Neuronal stem cell (in vitro differentiated cells): ENCODE data around the gene FERMT2.

ENCODE experiments used
- DNase-seq: peaks from one replicate; pipeline ENCODE4 v3.0.0-alpha.2; 2013; ENCODE audit warnings: low spot score
- H2AFZ ChIP-seq: one replicate; pipeline ENCODE4 v1.6.1; 2013; ENCODE audit warnings: mild to moderate bottlenecking, low read length, inconsistent platforms
- H2AK5ac ChIP-seq: 2 replicates; pipeline ENCODE4 v1.6.1; 2013; ENCODE audit warnings: low read depth, mild to moderate bottlenecking, inconsistent platforms, low read length, moderate library complexity, mixed read lengths
- H2BK120ac ChIP-seq: 2 replicates; pipeline ENCODE4 v1.6.1; 2013; ENCODE audit warnings: low read depth, mild to moderate bottlenecking, inconsistent platforms, low read length, moderate library complexity, mixed read lengths
- H2BK12ac ChIP-seq: one replicate; pipeline ENCODE4 v1.6.1; 2013; ENCODE audit warnings: low read length, inconsistent platforms
- H2BK15ac ChIP-seq: 2 replicates; pipeline ENCODE4 v1.6.1; 2013; ENCODE audit warnings: mild to moderate bottlenecking, low read length, inconsistent platforms, mixed read lengths
- H2BK5ac ChIP-seq: one replicate; pipeline ENCODE4 v1.6.1; 2013; ENCODE audit warnings: inconsistent platforms, mild to moderate bottlenecking, low read length, moderate library complexity
- H3K14ac ChIP-seq: one replicate; pipeline ENCODE4 v1.6.1; 2013; ENCODE audit warnings: low read length, inconsistent platforms
- H3K18ac ChIP-seq: 2 replicates; pipeline ENCODE4 v1.6.1; 2013; ENCODE audit warnings: low read length, inconsistent platforms
- H3K23ac ChIP-seq: 2 replicates; pipeline ENCODE4 v1.6.1; 2013; ENCODE audit warnings: low read depth, mild to moderate bottlenecking, mixed read lengths, low read length, inconsistent platforms; ENCODE audit not compliant: poor library complexity
- H3K27ac ChIP-seq: replicated peaks from 3 replicates; pipeline ENCODE4 v1.5.1; 2013; ENCODE audit warnings: low read length, inconsistent platforms
- H3K27me3 ChIP-seq, 3 experiments: 2 replicates each; pipeline ENCODE4 v1.6.1; 2013; ENCODE audit warnings: low read length in 3 of 3, mild to moderate bottlenecking in 2 of 3, inconsistent platforms in 1 of 3, low read depth in 1 of 3, mixed read lengths in 1 of 3, moderate library complexity in 1 of 3; ENCODE audit not compliant: control insufficient read depth in 3 of 3, insufficient read depth in 3 of 3
- H3K36me3 ChIP-seq, 2 donors: replicated peaks in 1 of 2; 2 replicates each; pipeline ENCODE4 v1.6.1; 2013; ENCODE audit warnings: low read length in 2 of 2; ENCODE audit not compliant: control insufficient read depth in 2 of 2, insufficient read depth in 2 of 2
- H3K4ac ChIP-seq: 2 replicates; pipeline ENCODE4 v1.6.1; 2013; ENCODE audit warnings: inconsistent platforms, mild to moderate bottlenecking, low read length, moderate library complexity
- H3K4me1 ChIP-seq, 2 donors: 1 replicate in 1 of 2; 2 replicates in 1 of 2; pipeline ENCODE4 v1.6.1; 2013; ENCODE audit warnings: low read length in 2 of 2, low read depth in 1 of 2; ENCODE audit not compliant: control insufficient read depth in 2 of 2, insufficient read depth in 1 of 2
- H3K4me2 ChIP-seq: one replicate; pipeline ENCODE4 v1.6.1; 2013; ENCODE audit warnings: mild to moderate bottlenecking, low read length, inconsistent platforms; ENCODE audit not compliant: insufficient read depth, poor library complexity, severe bottlenecking
- H3K4me3 ChIP-seq, 2 donors: 2 replicates each; pipeline ENCODE4 v1.5.1; 2013; ENCODE audit warnings: low read length in 2 of 2, mild to moderate bottlenecking in 2 of 2, inconsistent platforms in 1 of 2, moderate library complexity in 1 of 2
- H3K79me1 ChIP-seq: one replicate; pipeline ENCODE4 v1.6.1; 2013; ENCODE audit warnings: low read depth, mild to moderate bottlenecking, inconsistent platforms, low read length, moderate library complexity
- H3K9ac ChIP-seq: one replicate; pipeline ENCODE4 v1.6.1; 2013; ENCODE audit warnings: mild to moderate bottlenecking, low read depth, low read length, inconsistent platforms; ENCODE audit not compliant: poor library complexity
- H3K9me3 ChIP-seq, 2 donors: replicated peaks in 1 of 2; 2 replicates each; pipeline versions ENCODE3 to v1.6.1; 2013; ENCODE audit warnings: low read length in 2 of 2, mild to moderate bottlenecking in 2 of 2, inconsistent platforms in 1 of 2, low read depth in 1 of 2, mixed read lengths in 1 of 2, moderate library complexity in 1 of 2; ENCODE audit not compliant: control insufficient read depth in 2 of 2, insufficient read depth in 1 of 2
- H4K8ac ChIP-seq: one replicate; pipeline ENCODE4 v1.6.1; 2013; ENCODE audit warnings: low read depth, mild to moderate bottlenecking, inconsistent platforms, low read length, moderate library complexity
- H4K91ac ChIP-seq: one replicate; pipeline ENCODE4 v1.6.1; 2013; ENCODE audit warnings: low read length, low read depth, mild to moderate bottlenecking, inconsistent platforms; ENCODE audit not compliant: poor library complexity
- WGBS, 2 donors: extraction: QIAGEN DNeasy Blood & Tissue Kit; methylation state at CpG; one replicate each; pipeline ENCODE4 v1.1.7; 2013; ENCODE audit warnings: missing lambda C conversion rate in 2 of 2, mixed read lengths in 1 of 2; ENCODE audit not compliant: insufficient read length in 2 of 2, insufficient replicate concordance in 1 of 2; ENCODE audit errors: extremely low coverage in 2 of 2; 5-methylcytosine and 5-hydroxymethylcytosine counted together

FERMT2 gene

GRCh38 chr14:52937306-52937705 is 13.5 kb downstream of the FERMT2 start:
- H3K36me3 ChIP-seq, result peaks cover 0 to 20% of the 10 kb centered on the region in 2 donors
- H2BK120ac ChIP-seq, result no peak overlapping the region
- WGBS, 2 donors, result no CpG with 5 or more reads among the region's 4 CpGs
- H2BK12ac ChIP-seq, result no peak overlapping the region
- H3K14ac ChIP-seq, result no peak overlapping the region
- H3K4ac ChIP-seq, result no peak overlapping the region
- H3K4me1 ChIP-seq, result peaks cover 0 to 4% of the 10 kb centered on the region in 2 donors
- no peak overlapping the region for H3K9ac ChIP-seq
- H2BK5ac ChIP-seq, result no peak overlapping the region
- no peak overlapping the region for H4K8ac ChIP-seq
- H3K4me2 ChIP-seq, result no peak overlapping the region
- no peak overlapping the region for H4K91ac ChIP-seq
- H3K27me3 ChIP-seq, result no peaks in the 10 kb centered on the region
- H3K79me1 ChIP-seq, result peaks cover 2% of the 10 kb centered on the region
- H2AK5ac ChIP-seq, result no peak overlapping the region
- H3K27ac ChIP-seq, result no peak overlapping the region
- H2BK15ac ChIP-seq, result no peak overlapping the region
- H3K4me3 ChIP-seq, result no peak overlapping the region
- no peak overlapping the region for H3K23ac ChIP-seq
- H3K18ac ChIP-seq, result no peak overlapping the region
- H2AFZ ChIP-seq, result no peak overlapping the region
- H3K9me3 ChIP-seq, result no peaks in the 10 kb centered on the region
- DNase-seq, result no peak

DNA sequence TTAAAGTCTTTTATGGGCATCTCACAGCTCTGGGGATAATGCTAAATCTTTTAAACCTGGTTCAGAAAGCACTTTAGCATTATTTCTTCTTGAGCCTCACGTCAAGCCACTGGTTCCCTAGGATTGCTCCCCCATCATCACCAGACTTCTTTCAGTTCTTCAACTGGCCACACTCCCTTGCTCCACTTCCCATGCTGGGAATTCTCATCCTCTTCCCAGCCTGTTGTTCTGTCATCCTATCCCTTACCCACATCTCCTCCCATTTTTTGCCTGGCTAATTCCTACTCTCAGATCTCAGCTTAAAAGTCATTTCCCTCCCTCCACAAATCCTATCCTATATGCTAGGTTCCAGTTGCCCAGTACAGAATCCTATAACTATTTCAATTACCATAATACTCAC is 14.4 kb downstream of the FERMT2 start:
- Histone ChIP-seq H4K8ac (no peak overlapping the region), H3K79me1 (peaks cover 2% of the 10 kb centered on the region), H3K27me3 (no peaks in the 10 kb centered on the region), H3K36me3 (peaks cover 0 to 20% of the 10 kb centered on the region in 2 donors), H3K27ac (no peak overlapping the region), H2BK5ac (no peak overlapping the region), H4K91ac (no peak overlapping the region), H3K14ac (no peak overlapping the region), H2BK12ac (no peak overlapping the region), H2BK120ac (no peak overlapping the region), H3K9me3 (no peaks in the 10 kb centered on the region), H3K4me2 (no peak overlapping the region), H3K4me1 (peaks cover 0 to 4% of the 10 kb centered on the region in 2 donors), H2AK5ac (no peak overlapping the region), H2AFZ (no peak overlapping the region), H2BK15ac (no peak overlapping the region), H3K4me3 (no peak overlapping the region), H3K4ac (no peak overlapping the region), H3K18ac (no peak overlapping the region), H3K23ac (no peak overlapping the region), H3K9ac (no peak overlapping the region)
- no CpG with 5 or more reads among the region's 1 CpG for WGBS, 2 donors
- DNase-seq, result no peak

DNA sequence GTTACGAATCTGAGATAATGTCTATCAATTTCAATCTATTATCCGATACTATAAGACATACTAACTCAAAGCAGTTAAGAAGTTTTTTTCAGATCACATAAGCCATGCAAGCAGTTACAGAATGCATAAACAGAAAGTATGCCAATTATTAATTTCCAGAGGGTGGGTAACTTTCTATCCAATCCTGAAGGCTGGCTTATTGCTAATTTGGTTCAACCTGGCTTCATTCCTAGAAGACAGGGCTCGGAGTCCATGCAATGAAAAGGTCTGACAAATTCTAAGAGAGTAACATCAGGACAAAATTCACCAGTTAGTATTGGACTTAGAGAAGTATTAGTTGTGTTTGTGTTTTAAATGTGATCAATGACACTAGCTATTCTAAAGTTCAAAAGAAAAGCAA is 15.0 kb downstream of the FERMT2 start:
- no CpG with 5 or more reads among the region's 3 CpGs for WGBS, 2 donors
- no peak overlapping the region for H3K23ac ChIP-seq
- no peak overlapping the region for H3K14ac ChIP-seq
- peaks cover 0 to 4% of the 10 kb centered on the region in 2 donors for H3K4me1 ChIP-seq
- H2BK5ac ChIP-seq, result no peak overlapping the region
- no peak overlapping the region for H2AFZ ChIP-seq
- H3K4me2 ChIP-seq, result no peak overlapping the region
- H3K36me3 ChIP-seq, result peaks cover 0 to 20% of the 10 kb centered on the region in 2 donors
- peaks cover 2% of the 10 kb centered on the region for H3K79me1 ChIP-seq
- no peaks in the 10 kb centered on the region for H3K27me3 ChIP-seq
- H3K18ac ChIP-seq, result no peak overlapping the region
- no peak overlapping the region for H3K4ac ChIP-seq
- H2BK120ac ChIP-seq, result no peak overlapping the region
- H3K4me3 ChIP-seq, result no peak overlapping the region
- no peak for DNase-seq
- H2BK12ac ChIP-seq, result no peak overlapping the region
- H2BK15ac ChIP-seq, result no peak overlapping the region
- no peaks in the 10 kb centered on the region for H3K9me3 ChIP-seq
- H4K8ac ChIP-seq, result no peak overlapping the region
- no peak overlapping the region for H4K91ac ChIP-seq
- H2AK5ac ChIP-seq, result no peak overlapping the region
- H3K9ac ChIP-seq, result no peak overlapping the region
- no peak overlapping the region for H3K27ac ChIP-seq

DNA sequence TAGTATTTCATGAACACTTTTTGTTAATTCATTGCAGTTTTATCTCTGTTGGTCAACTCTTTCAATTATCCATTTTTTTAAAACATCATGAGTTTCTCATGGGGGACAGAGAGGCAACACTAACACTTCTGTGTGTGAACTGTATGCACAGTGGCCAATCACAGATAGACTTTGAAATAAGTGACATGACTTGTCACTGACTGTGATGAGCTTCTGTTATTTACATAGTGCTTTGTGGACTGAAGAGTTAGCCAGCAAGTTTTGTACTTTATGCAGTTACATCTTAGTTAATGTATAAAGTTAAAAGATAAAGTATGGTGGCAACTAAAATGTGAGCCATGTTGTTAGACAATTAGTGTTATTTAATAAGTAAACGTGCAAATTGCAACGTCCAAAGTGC is 16.1 kb downstream of the FERMT2 start:
- Histone ChIP-seq H3K79me1 (no peaks in the 10 kb centered on the region), H4K91ac (no peak overlapping the region), H3K18ac (no peak overlapping the region), H3K27ac (no peak overlapping the region), H2BK15ac (no peak overlapping the region), H3K23ac (no peak overlapping the region), H3K36me3 (peaks cover 0 to 16% of the 10 kb centered on the region in 2 donors), H3K4me3 (no peak overlapping the region), H3K9ac (no peak overlapping the region), H3K9me3 (no peaks in the 10 kb centered on the region), H3K27me3 (no peaks in the 10 kb centered on the region), H2BK12ac (no peak overlapping the region), H3K14ac (no peak overlapping the region), H4K8ac (no peak overlapping the region), H3K4me2 (no peak overlapping the region), H2AK5ac (no peak overlapping the region), H2BK120ac (no peak overlapping the region), H3K4ac (no peak overlapping the region), H2BK5ac (no peak overlapping the region), H2AFZ (no peak overlapping the region), H3K4me1 (peaks cover 0 to 4% of the 10 kb centered on the region in 2 donors)
- DNase-seq, result no peak
- no CpG with 5 or more reads among the region's 2 CpGs for WGBS, 2 donors
